Measurements from ENCODE around the gene TMEM39B.
"Not testable (repeated sequence)": the region's sequence is repeated elsewhere in the genome, so short reads cannot be mapped to it uniquely, and the experiment has no call there.

TMEM39B gene

GRCh38 chr1:32072622-32073298 is at the start of gene TMEM39B:
Gene TMEM39B, plus strand, starts transcription at chr1:32072939. Its CDS starts 109 bp downstream, at chr1:32073048.
- in situ Hi-C loops (cut with HindIII; ENCODE audit: low sequenced_read_pairs): no loop called here

- in situ Hi-C loops (cut with HindIII; ENCODE audit: low sequenced_read_pairs): no loop called here
These were observed 49.4 kb upstream of the TMEM39B start for GRCh38 chr1:32023351-32023750.

- in situ Hi-C loops (cut with HindIII; ENCODE audit: low sequenced_read_pairs): no loop called here
These were observed 47.2 kb upstream of the TMEM39B start for GRCh38 chr1:32025515-32025914.

- in situ Hi-C loops (cut with HindIII; ENCODE audit: low sequenced_read_pairs): no loop called here
These were observed 44.0 kb upstream of the TMEM39B start for GRCh38 chr1:32028746-32029145.

GRCh38 chr1:32031578-32032274 is 41.0 kb upstream of the TMEM39B start:
- in situ Hi-C loops (cut with HindIII; ENCODE audit: low sequenced_read_pairs): no loop called here

GRCh38 chr1:32032275-32032615 is 40.5 kb upstream of the TMEM39B start:
- in situ Hi-C loops (cut with HindIII; ENCODE audit: low sequenced_read_pairs): no loop called here

- in situ Hi-C loops (cut with HindIII; ENCODE audit: low sequenced_read_pairs): no loop called here
These were observed 37.6 kb upstream of the TMEM39B start for GRCh38 chr1:32035119-32035518.

GRCh38 chr1:32040711-32041110 is 32.0 kb upstream of the TMEM39B start:
- in situ Hi-C loops (cut with HindIII; ENCODE audit: low sequenced_read_pairs): no loop called here

GRCh38 chr1:32042330-32042729 is 30.4 kb upstream of the TMEM39B start:
- in situ Hi-C loops (cut with HindIII; ENCODE audit: low sequenced_read_pairs): no loop called here

GRCh38 chr1:32044234-32044633 is 28.5 kb upstream of the TMEM39B start:
- in situ Hi-C loops (cut with HindIII; ENCODE audit: low sequenced_read_pairs): no loop called here

GRCh38 chr1:32045772-32046171 is 27.0 kb upstream of the TMEM39B start:
- in situ Hi-C loops (cut with HindIII; ENCODE audit: low sequenced_read_pairs): no loop called here

- in situ Hi-C loops (cut with HindIII; ENCODE audit: low sequenced_read_pairs): no loop called here
These were observed 25.0 kb upstream of the TMEM39B start for GRCh38 chr1:32047701-32048100.

GRCh38 chr1:32048440-32048839 is 24.3 kb upstream of the TMEM39B start:
- in situ Hi-C loops (cut with HindIII; ENCODE audit: low sequenced_read_pairs): no loop called here

GRCh38 chr1:32051706-32052105 is 21.0 kb upstream of the TMEM39B start:
- in situ Hi-C loops (cut with HindIII; ENCODE audit: low sequenced_read_pairs): no loop called here

GRCh38 chr1:32052887-32053286 is 19.9 kb upstream of the TMEM39B start:
- in situ Hi-C loops (cut with HindIII; ENCODE audit: low sequenced_read_pairs): no loop called here

GRCh38 chr1:32055416-32055815 is 17.3 kb upstream of the TMEM39B start:
- in situ Hi-C loops (cut with HindIII; ENCODE audit: low sequenced_read_pairs): no loop called here

GRCh38 chr1:32056598-32056997 is 16.1 kb upstream of the TMEM39B start:
- in situ Hi-C loops (cut with HindIII; ENCODE audit: low sequenced_read_pairs): no loop called here

GRCh38 chr1:32060914-32061313 is 11.8 kb upstream of the TMEM39B start:
- in situ Hi-C loops (cut with HindIII; ENCODE audit: low sequenced_read_pairs): no loop called here

- in situ Hi-C loops (cut with HindIII; ENCODE audit: low sequenced_read_pairs): no loop called here
These were observed 9.9 kb upstream of the TMEM39B start for GRCh38 chr1:32062867-32063230.

- in situ Hi-C loops (cut with HindIII; ENCODE audit: low sequenced_read_pairs): no loop called here
These were observed 9.5 kb upstream of the TMEM39B start for GRCh38 chr1:32063261-32063681.

GRCh38 chr1:32065613-32066488 is 6.9 kb upstream of the TMEM39B start:
- in situ Hi-C loops (cut with HindIII; ENCODE audit: low sequenced_read_pairs): not testable (repeated sequence)

- in situ Hi-C loops (cut with HindIII; ENCODE audit: low sequenced_read_pairs): no loop called here
These were observed 6.3 kb upstream of the TMEM39B start for GRCh38 chr1:32066489-32066873.

Data from DLD1 (cell line).